Endometrial microvascular endothelial cells (primary cell): ENCODE measurements around the gene KIF25. TPM values are rescaled to one million over a fixed set of nuclear protein-coding genes. Genes with fewer than 3 reads are reported as not detected.

ENCODE experiments used
- in situ Hi-C: cut with HindIII; loops from 2 replicates; pipeline ENCODE4 v1.10.0; 2017; ENCODE audit warnings: low sequenced_read_pairs, low pct_unique_long_range_greater_than_20kb; ENCODE audit errors: inconsistent ontology term
- total RNA-seq: library from RNA; depleted of rRNA; stranded (reverse); fragments of >200 nt; gene quantifications from one replicate; pipeline ENCODE4 v1.2.3, GENCODE V29; 2015; ENCODE audit errors: inconsistent ontology term

KIF25 gene
- total RNA-seq, 1 donor from 2014 or later = not detected

DNA sequence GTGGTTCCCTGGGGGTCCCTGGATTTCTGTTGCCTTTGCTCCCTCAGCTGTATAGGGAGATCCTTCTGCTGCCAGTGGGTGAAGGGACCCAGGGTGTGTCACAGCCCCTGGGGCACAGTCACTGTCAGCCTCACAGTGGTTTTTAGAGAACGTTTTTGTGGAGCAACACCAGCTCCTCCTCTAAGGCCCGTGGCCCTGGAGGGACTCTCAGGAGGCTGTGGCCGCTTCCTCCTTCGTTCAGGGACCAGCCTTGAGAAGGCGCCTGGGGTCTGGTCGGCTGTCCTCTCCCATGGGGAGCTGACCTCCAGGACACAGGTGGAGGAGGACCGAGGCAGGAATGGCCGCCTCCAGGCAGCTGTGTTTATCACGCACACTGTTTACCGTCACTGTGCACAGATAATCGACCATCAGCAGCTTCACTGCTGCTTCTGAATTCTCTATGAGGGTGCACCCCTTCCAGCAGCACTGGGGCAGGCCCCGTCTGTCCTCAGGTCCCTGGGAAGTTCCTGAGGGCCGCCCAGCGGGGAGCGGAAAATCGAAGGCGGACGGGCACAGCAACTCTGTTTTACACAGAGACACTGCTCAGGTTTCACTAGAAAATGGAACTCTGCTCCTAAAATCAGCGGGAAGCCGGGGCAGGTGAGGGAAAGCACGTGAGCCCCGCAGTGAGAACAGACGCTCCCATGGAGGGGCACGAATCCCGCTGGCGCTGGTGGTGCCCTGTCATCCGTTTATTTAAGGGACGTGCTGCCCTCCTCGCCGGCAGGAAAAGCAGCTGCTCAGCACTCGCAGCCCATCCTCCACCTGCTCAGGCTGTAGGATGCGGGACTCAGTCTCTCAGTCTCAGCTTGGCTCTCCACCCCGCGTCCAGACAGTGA lies 92.0 kb downstream of the KIF25 start:
- in situ Hi-C loops = no loop called here

DNA sequence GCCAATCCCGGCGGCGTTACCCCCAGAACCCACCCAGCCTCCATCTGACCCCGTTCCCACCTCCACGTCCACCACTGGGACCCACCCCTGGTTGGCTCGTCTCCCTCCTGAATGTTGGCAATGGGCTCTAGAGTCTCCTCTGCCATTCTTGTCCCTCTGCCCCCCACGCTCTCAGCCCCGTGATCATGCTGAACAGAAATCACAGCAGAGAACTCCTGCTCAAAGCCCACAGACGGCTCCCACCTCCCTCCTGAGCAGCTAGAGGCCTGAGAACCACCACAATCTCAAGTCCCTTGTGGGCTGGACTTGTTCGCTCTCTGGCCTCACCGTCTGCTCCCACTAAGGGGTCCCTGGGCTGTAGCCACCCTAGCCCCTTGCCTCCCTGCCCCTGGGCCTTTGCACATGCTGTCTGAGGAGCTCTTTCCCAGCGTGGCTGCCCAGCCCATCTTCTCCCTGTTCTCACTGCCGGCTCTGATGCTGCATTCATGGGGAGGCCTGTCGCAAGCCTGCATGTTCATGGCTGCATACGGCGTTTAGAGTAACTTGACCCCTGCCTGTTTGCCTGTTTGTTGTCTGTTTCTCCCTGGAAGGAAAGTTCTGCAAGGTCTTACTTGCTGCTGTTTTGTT lies 92.7 kb downstream of the KIF25 start:
- in situ Hi-C loops = no loop called here

DNA sequence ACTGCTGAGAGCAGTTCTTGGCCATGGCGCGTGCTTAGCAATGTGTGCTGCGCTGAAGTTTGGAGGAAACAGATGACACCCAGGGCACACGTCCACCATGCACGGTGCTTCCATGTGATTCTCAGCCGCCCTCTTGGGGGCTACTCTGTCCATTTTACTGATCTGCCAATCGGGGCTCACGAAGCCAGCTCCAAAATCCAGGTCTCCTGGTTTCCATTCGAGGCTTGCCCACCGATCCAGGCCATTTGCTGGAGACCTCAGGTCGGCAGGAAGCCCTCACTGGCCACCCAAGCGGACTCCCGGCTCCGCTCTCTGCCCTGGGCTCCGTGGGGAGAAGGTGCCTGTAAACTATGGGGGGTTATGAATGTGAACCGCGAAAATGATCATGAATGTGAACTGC lies 93.2 kb downstream of the KIF25 start:
- in situ Hi-C loops = no loop called here

DNA sequence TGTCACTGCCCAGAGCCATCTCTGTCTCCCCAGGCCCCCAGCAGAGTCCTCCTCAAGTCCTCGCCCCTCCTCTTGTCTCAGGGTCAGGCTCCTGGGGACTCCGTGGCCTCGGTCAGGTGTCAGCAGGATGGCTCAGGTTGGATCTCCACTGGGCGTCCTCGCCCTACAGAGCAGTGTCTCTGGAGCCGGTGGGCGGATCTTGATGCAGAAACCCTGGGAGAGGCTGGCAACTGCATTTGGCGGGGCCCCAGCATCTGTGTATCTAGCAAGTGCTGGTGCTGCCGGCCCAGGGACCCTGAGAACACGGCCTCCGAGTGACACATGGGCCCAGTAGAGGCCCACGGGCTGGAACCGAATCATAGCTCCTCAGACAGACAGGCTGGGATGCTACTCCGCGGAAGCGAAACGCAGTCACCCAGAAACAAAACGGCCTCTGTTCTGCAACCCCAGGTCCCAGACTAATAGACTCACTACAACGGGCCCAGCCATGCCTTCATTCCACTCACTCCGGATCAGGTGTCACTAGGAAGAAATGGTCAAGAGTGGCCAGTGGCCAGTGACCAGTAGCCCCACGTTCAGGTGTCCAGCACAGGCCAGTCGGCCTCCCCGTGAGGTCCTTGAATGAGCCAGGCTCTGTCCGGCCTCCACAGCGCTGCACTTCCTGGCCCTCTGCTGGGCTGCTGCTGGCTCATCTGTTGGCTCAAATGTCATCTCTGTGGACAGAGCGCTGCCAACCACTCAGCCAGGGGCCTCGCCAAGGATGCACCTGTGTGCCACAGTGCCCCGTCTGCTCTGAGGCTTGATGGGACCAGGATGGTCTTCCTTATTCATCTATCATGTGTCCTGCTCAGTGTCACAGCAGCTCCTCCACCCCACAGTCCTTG lies 94.2 kb downstream of the KIF25 start:
- in situ Hi-C loops = no loop called here

DNA sequence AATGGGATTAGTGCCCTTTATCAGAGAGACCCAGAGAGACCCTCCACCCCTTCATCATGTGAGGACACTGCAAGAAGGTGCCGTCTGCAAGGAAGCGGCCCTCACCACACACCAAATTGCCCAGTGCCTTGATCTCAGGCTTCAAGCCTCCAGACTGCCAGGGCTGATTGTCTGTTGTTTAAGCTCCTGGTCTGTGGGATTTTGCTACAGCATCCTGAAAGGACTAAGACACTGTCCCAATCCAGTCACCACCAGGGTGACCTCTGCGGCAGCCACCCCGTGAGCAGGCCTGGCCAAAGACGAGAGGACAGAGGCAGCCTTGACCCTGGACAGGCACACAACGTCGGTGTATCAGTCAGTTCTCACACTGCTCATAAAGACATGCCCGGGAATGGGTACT lies 95.1 kb downstream of the KIF25 start:
- in situ Hi-C loops = no loop called here

DNA sequence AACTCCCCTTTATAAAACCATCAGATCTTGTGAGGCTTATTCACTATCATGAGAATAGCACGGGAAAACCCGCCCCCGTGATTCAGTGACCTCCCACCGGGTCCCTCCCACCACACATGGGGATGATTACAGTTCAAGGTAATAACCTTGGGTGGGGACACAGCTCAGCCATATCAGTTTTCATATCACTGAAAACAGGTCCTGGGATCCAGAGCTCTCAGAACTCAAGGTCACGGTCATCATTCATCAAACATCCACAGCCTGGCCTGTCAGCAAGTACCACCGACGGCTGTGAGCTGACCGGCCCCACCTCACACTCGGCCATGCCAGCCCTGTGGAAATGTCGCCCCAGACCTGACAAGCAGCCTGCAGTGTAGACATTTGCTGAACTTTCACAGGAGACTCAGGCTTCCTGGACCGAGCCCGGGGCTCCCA lies 95.6 kb downstream of the KIF25 start:
- in situ Hi-C loops = no loop called here

DNA sequence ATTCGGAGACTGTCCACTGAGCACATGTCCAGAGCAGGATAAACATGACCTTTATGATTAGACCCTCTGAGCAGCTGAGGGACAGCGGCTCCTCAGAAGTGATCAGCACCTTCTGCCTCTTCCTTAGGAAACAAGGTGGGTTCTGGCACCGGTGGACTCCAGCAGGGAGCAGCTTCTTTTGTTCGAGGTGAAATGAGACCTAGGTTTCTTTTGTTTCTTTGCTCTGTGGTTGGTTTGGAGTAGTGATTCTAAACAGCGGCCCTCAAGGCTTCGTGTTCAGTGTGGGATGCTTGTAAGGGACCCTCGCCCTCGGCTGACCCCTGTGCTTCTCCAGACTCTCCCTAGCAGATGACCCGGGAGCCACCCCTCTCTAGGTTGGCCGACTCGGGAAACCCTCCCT lies 96.2 kb downstream of the KIF25 start:
- in situ Hi-C loops = no loop called here

Other genes with a start within 250 kb of the KIF25 start
- gene AFDN, start 170.8 kb upstream of the KIF25 start, total RNA-seq = 43.0 TPM
- gene FRMD1, start 81.5 kb downstream of the KIF25 start, total RNA-seq = not detected